ENCODE measurements around the gene PCOLCE2.

PCOLCE2 gene

GRCh38 chr3:142784228-142784627 is 104.7 kb downstream of the PCOLCE2 start:
- TF ChIP-seq CTCF (conservative IDR thresholded peaks at IDR 0.05) (no peak), ZFX (IDR thresholded peaks at IDR 0.05) (no peak)
- no peak overlapping the region for H3K27ac ChIP-seq

GRCh38 chr3:142782616-142783015 is 106.3 kb downstream of the PCOLCE2 start:
- no peak for TF ChIP-seq ZFX (IDR thresholded peaks at IDR 0.05)
- no peak for TF ChIP-seq CTCF (conservative IDR thresholded peaks at IDR 0.05)
- H3K27ac ChIP-seq = no peak overlapping the region

DNA sequence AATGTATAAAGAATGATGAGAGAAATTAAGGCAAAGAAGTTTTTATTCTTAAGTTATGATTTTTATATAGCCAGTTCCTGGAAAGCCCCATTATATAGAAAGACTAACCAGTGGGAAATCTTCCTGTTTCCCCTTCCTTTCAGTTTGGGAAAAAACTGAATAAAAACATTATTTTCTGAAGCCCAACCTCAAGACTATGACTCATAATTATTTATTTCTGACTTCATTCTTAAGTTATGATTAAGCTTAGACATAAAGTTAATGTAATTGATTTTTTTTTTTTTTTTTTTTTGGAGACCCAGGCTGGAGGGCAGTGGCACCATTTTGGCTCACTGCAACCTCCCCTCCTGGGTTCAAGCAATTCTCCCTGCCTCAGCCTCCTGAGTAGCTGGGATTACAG is 109.3 kb downstream of the PCOLCE2 start:
- H3K27ac ChIP-seq = no peak overlapping the region
- no peak for TF ChIP-seq CTCF (conservative IDR thresholded peaks at IDR 0.05)
- TF ChIP-seq ZFX (IDR thresholded peaks at IDR 0.05) = no peak

DNA sequence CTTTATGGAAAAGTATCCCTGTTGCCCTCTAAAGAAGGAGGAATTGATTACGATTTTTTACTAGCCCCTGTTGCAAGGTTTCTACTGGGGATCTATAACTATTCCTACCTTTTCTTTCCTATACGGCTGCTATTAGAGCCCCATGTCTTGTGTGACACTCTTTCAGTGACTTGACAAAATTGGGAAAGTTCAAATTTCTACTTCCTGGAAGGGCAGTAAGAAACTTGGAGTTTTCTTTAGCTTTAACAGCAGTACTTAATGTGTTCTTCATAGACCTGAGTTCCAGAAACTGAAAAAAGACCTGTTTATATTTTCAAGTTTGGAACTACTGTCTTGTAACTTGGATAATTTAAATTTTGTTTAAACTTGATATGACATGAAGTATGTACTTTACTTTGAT is 110.3 kb downstream of the PCOLCE2 start:
- H3K27ac ChIP-seq = no peak overlapping the region
- no peak for TF ChIP-seq CTCF (conservative IDR thresholded peaks at IDR 0.05)
- TF ChIP-seq ZFX (IDR thresholded peaks at IDR 0.05) = no peak

DNA sequence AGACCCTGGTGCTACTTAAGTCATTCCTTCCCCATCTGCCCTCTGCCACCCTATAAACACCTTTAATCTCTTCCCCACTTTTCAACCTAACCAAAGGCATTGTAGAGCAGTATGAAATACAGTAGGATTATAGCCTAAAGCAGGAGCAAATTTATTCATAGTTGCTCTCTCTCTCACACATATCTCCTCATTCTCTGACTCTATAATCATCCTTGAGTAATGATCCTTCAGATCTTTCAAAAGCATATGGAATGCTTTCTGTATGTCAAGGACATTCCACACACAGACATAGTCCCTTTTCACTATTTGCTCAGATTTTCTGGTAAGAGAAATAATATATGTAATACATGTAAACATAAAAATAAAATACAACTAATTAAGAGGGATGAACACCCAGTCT is 111.0 kb downstream of the PCOLCE2 start:
- H3K27ac ChIP-seq = no peak overlapping the region
- no peak for TF ChIP-seq CTCF (conservative IDR thresholded peaks at IDR 0.05)
- TF ChIP-seq ZFX (IDR thresholded peaks at IDR 0.05) = no peak

GRCh38 chr3:142768338-142768737 is 120.5 kb downstream of the PCOLCE2 start:
- H3K27ac ChIP-seq = no peak overlapping the region
- TF ChIP-seq ZFX (IDR thresholded peaks at IDR 0.05) = no peak
- TF ChIP-seq CTCF (conservative IDR thresholded peaks at IDR 0.05) = no peak
